ENCODE measurements around the gene QARS1. TPM values are rescaled to one million over a fixed set of nuclear protein-coding genes. Genes with fewer than 3 reads are reported as not detected.

Gene QARS1
- total and polyA plus RNA-seq, 2 of the 13 experiments (the other 11 are each of a cell fraction or from before 2014, with no cell fraction given) = 307 to 327 TPM

- peak; percentile 90; the same call in 1 of the 2 replicates for TF ChIP-seq ARID2 (CRISPR knock-in tag; IDR thresholded peaks at IDR 0.05; ENCODE audit: borderline replicate concordance)
- no peak for TF ChIP-seq ARID3A (IDR thresholded peaks at IDR 0.05; ENCODE audit: low read depth, low read length)
- TF ChIP-seq PAX8 (CRISPR knock-in tag; IDR thresholded peaks at IDR 0.05; ENCODE audit: borderline replicate concordance) = no peak
- 0 out of 2 replicates have a peak, but pooled peaks have one; percentile 8 for TF ChIP-seq ZNF512 (CRISPR knock-in tag; IDR thresholded peaks at IDR 0.05)
- peak; percentile 70; the same call in 1 of the 2 replicates for TF ChIP-seq ZNF224 (CRISPR knock-in tag; IDR thresholded peaks at IDR 0.05)
- TF ChIP-seq ZNF337 (CRISPR knock-in tag; IDR thresholded peaks at IDR 0.05; ENCODE audit: borderline replicate concordance, low read depth) = no peak
- TF ChIP-seq ZNF282 (IDR thresholded peaks at IDR 0.05; ENCODE audit: partially characterized antibody) = no peak
- no peak for TF ChIP-seq HMG20B (CRISPR knock-in tag; conservative IDR thresholded peaks at IDR 0.05)
- TF ChIP-seq SP1 (IDR thresholded peaks at IDR 0.05) = no peak
- no peak; the same call in none of the 2 replicates for TF ChIP-seq SP1 (CRISPR knock-in tag; IDR thresholded peaks at IDR 0.05)
- no peak for TF ChIP-seq TBX3 (IDR thresholded peaks at IDR 0.05; ENCODE audit: borderline replicate concordance)
- TF ChIP-seq CCDC6 (CRISPR knock-in tag; IDR thresholded peaks at IDR 0.05) = 0 out of 2 replicates have a peak, but pooled peaks have one; percentile 33
- 0 out of 2 replicates have a peak, but pooled peaks have one; percentile 81 for TF ChIP-seq SRY (CRISPR knock-in tag; IDR thresholded peaks at IDR 0.05)
- 0 out of 2 replicates have a peak, but pooled peaks have one; percentile 49 for TF ChIP-seq ZFP41 (CRISPR knock-in tag; IDR thresholded peaks at IDR 0.05; ENCODE audit: borderline replicate concordance)
- TF ChIP-seq U2AF2 (IDR thresholded peaks at IDR 0.05; ENCODE audit: low read depth, low read length) = no peak
- no peak for TF ChIP-seq SRSF1 (optimal IDR thresholded peaks at IDR 0.05; ENCODE audit: low read depth, low read length)
- TF ChIP-seq SALL1 (CRISPR knock-in tag; IDR thresholded peaks at IDR 0.05) = peak; percentile 81
- TF ChIP-seq, protein P1, sequence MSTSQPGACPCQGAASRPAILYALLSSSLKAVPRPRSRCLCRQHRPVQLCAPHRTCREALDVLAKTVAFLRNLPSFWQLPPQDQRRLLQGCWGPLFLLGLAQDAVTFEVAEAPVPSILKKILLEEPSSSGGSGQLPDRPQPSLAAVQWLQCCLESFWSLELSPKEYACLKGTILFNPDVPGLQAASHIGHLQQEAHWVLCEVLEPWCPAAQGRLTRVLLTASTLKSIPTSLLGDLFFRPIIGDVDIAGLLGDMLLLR (CRISPR knock-in tag; IDR thresholded peaks at IDR 0.05) = peak; percentile 72; the same call in 1 of the 2 replicates
- peak; percentile 29; the same call in 1 of the 2 replicates for TF ChIP-seq DR1 (CRISPR knock-in tag; IDR thresholded peaks at IDR 0.05)
- peak; percentile 62 for TF ChIP-seq ZNF768 (CRISPR knock-in tag; IDR thresholded peaks at IDR 0.05)
- TF ChIP-seq STAG1 (CRISPR knock-in tag; IDR thresholded peaks at IDR 0.05) = no peak
- TF ChIP-seq NFKBIZ (CRISPR knock-in tag; IDR thresholded peaks at IDR 0.05) = 0 out of 2 replicates have a peak, but pooled peaks have one; percentile 50
Observed at GRCh38 chr3:49120438-49121131, 16.0 kb upstream of the QARS1 start, which contains the start of gene USP19 (continued).
